Sigmoid colon (tissue), 3 donors: Measurements from ENCODE around the gene MAP2.

Source experiments
- CTCF ChIP-seq, 4 experiments: fragments of 450-650 bp in 3 of 4; fragments of 200-600 bp in 1 of 4; IDR thresholded peaks; one replicate each; pipeline ENCODE4 v1.5.1; 2016 to 2019; ENCODE audit warnings: antibody characterized with exemption in 4 of 4, mild to moderate bottlenecking in 3 of 4, moderate library complexity in 2 of 4
- POLR2A ChIP-seq, 2 donors: fragments of 450-650 bp; IDR thresholded peaks; one replicate each; pipeline ENCODE4 v1.6.1; 2016; ENCODE audit warnings: antibody characterized with exemption in 2 of 2, mild to moderate bottlenecking in 2 of 2, moderate library complexity in 2 of 2

GRCh38 chr2:209687323-209687969 is 263.6 kb downstream of the MAP2 start:
- TF ChIP-seq CTCF (IDR thresholded peaks at IDR 0.05) (no peak), POLR2A (IDR thresholded peaks at IDR 0.05) (no peak)
